Stimulated activated CD4-positive, alpha-beta T cell treated with anti-CD3 and anti-CD28 coated beads, TNF-alpha, amount 100 ng/mL, for 1 hour (primary cell): Measurements from ENCODE around the gene VWF.

Source experiments
- DNase-seq, 3 donors: peaks; one replicate each; pipeline ENCODE4 v3.0.0-alpha.2; 2020; ENCODE audit warnings: low read depth in 3 of 3, low spot score in 1 of 3

VWF gene

GRCh38 chr12:6078398-6079096, 45.9 kb downstream of the VWF start:
- DNase-seq, result no peak

GRCh38 chr12:6077692-6078083, 46.8 kb downstream of the VWF start:
- DNase-seq, result no peak

- no peak for DNase-seq
These were observed 47.4 kb downstream of the VWF start for GRCh38 chr12:6076776-6077691.

- no peak for DNase-seq
These were observed 48.1 kb downstream of the VWF start for GRCh38 chr12:6076346-6076745.

GRCh38 chr12:6074979-6075585, 49.4 kb downstream of the VWF start:
- DNase-seq, result no peak

GRCh38 chr12:6074427-6074826, 50.0 kb downstream of the VWF start:
- DNase-seq, result no peak

- no peak for DNase-seq
These were observed 51.0 kb downstream of the VWF start for GRCh38 chr12:6073426-6073825.

- DNase-seq, result no peak
These were observed 52.1 kb downstream of the VWF start for GRCh38 chr12:6072302-6072752.

GRCh38 chr12:6071589-6071988, 52.9 kb downstream of the VWF start:
- no peak for DNase-seq

- no peak for DNase-seq
These were observed 53.8 kb downstream of the VWF start for GRCh38 chr12:6070472-6071257.

GRCh38 chr12:6069437-6070093, 54.9 kb downstream of the VWF start:
- no peak for DNase-seq

GRCh38 chr12:6068227-6068626, 56.2 kb downstream of the VWF start:
- no peak for DNase-seq

- DNase-seq, result no peak
These were observed 57.1 kb downstream of the VWF start for GRCh38 chr12:6067152-6067916.

- no peak for DNase-seq
These were observed 57.8 kb downstream of the VWF start for GRCh38 chr12:6066651-6067050.

- DNase-seq, result no peak
These were observed 58.6 kb downstream of the VWF start for GRCh38 chr12:6065863-6066199.

- DNase-seq, result no peak
These were observed 59.2 kb downstream of the VWF start for GRCh38 chr12:6065131-6065862.

GRCh38 chr12:6062757-6063735, 61.4 kb downstream of the VWF start:
- peak in 2 of 3 donors; percentile 27 to 60 for DNase-seq

GRCh38 chr12:6062395-6062756, 62.1 kb downstream of the VWF start:
- no peak for DNase-seq
